Common myeloid progenitor, CD34-positive (primary cell): ENCODE results near the gene HOXC4.

ENCODE experiments used
- CTCF ChIA-PET: fragments of 350-600 bp; sonication (Branson Sonifier 250); formaldehyde crosslinking; loops from one replicate; lab custom pipeline; 2021; ENCODE audit warnings: antibody characterized with exemption; lab: Charles Lee
- POLR2A ChIA-PET: fragments of 350-600 bp; sonication (Branson Sonifier 250); formaldehyde crosslinking; loops from one replicate; lab custom pipeline; 2021; ENCODE audit warnings: antibody characterized with exemption; lab: Charles Lee
- DNase-seq, 3 donors: peaks; one replicate each; pipeline versions ENCODE4 v3.0.0 to v3.0.0-alpha.2; 2013
- H3K27ac ChIP-seq, 2 experiments: 1 replicate in 1 of 2; 2 replicates in 1 of 2; pipeline ENCODE4 v1.7.0; 2013; ENCODE audit warnings: inconsistent platforms in 2 of 2, low read length in 2 of 2, mild to moderate bottlenecking in 2 of 2, low read depth in 1 of 2, moderate library complexity in 1 of 2; ENCODE audit not compliant: severe bottlenecking in 2 of 2, insufficient read depth in 1 of 2, poor library complexity in 1 of 2
- H3K27me3 ChIP-seq, 5 experiments: replicated peaks in 2 of 5; 1 replicate in 3 of 5; 2 replicates in 2 of 5; pipeline versions ENCODE4 v1.6.1 to v1.7.0; 2013; ENCODE audit warnings: low read length in 4 of 5, mild to moderate bottlenecking in 2 of 5, moderate library complexity in 2 of 5, inconsistent platforms in 1 of 5; ENCODE audit not compliant: insufficient read depth in 5 of 5, control insufficient read depth in 4 of 5
- H3K36me3 ChIP-seq, 4 experiments: 1 replicate in 2 of 4; 2 replicates in 2 of 4; pipeline versions ENCODE4 v1.6.1 to v1.7.0; 2013; ENCODE audit warnings: low read length in 3 of 4, control low read depth in 1 of 4, mild to moderate bottlenecking in 1 of 4; ENCODE audit not compliant: control insufficient read depth in 4 of 4, insufficient read depth in 4 of 4
- H3K4me1 ChIP-seq, 4 experiments: 1 replicate in 3 of 4; 2 replicates in 1 of 4; pipeline versions ENCODE4 v1.6.1 to v1.7.1; 2013; ENCODE audit warnings: low read length in 3 of 4, mild to moderate bottlenecking in 3 of 4, control low read depth in 1 of 4, inconsistent platforms in 1 of 4, moderate library complexity in 1 of 4; ENCODE audit not compliant: control insufficient read depth in 4 of 4, insufficient read depth in 4 of 4; ENCODE audit errors: control extremely low read depth in 1 of 4
- H3K4me3 ChIP-seq, 7 experiments: 1 replicate in 4 of 7; 2 replicates in 3 of 7; pipeline versions ENCODE4 v1.5.1 to v1.7.0; 2013; ENCODE audit warnings: mild to moderate bottlenecking in 7 of 7, low read length in 6 of 7, moderate library complexity in 6 of 7, inconsistent platforms in 2 of 7, low read depth in 2 of 7, control low read depth in 1 of 7; ENCODE audit not compliant: insufficient read depth in 4 of 7, control insufficient read depth in 1 of 7; ENCODE audit errors: extremely low read depth in 1 of 7
- H3K9me3 ChIP-seq, 5 experiments: 1 replicate in 4 of 5; 2 replicates in 1 of 5; pipeline versions ENCODE4 v1.6.1 to v1.7.1; 2013; ENCODE audit warnings: low read length in 4 of 5, mild to moderate bottlenecking in 2 of 5, inconsistent platforms in 1 of 5, low read depth in 1 of 5, moderate library complexity in 1 of 5; ENCODE audit not compliant: control insufficient read depth in 4 of 5, insufficient read depth in 2 of 5; ENCODE audit errors: control extremely low read depth in 1 of 5
- WGBS: methylation state at CpG from one replicate; pipeline ENCODE4 v1.1.5; 2013; ENCODE audit not compliant: insufficient coverage; 5-methylcytosine and 5-hydroxymethylcytosine counted together

The HOXC4 gene

DNA sequence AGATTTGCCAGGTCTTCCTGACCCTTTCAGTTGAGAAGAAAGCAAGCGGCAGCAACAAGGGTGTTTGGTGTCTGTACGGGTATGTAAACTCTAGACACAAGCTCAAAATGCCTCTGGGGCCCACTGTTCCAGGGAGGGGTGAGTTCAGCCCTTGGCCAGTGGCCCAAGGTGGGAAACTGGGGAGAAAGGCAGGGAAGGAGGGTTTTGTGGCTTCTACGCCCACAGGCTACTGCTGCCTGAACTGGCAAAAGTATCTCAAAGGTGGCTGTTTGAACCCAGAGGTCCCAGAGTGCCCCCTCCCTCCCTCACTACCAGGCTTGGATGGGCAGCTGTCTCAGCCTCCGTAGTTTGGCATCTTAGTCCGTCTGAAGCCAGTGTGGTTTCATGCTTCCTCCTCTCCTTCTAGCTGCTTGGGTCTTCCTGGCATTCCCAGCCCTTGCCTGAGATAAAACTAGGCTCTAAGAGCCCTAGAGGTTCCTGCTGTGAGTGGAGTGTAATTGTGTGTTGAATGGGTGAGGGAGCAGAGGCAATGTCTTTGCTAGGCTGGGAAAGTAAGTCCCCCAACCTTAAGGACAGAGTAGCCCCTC lies 15.3 kb upstream of the HOXC4 start:
- Histone ChIP-seq H3K36me3 (no peaks in the 10 kb centered on the region), H3K4me3 (no peak overlapping the region), H3K27me3 (peaks cover 29 to 100% (median 65%) of the 10 kb centered on the region in 5 experiments), H3K4me1 (peaks cover 0 to 14% (median 8%) of the 10 kb centered on the region in 4 experiments), H3K27ac (no peak overlapping the region), H3K9me3 (peaks cover 0 to 7% (median 0%) of the 10 kb centered on the region in 5 experiments)
- WGBS: 80% methylated on average over 5 of the region's 5 CpGs
- CTCF ChIA-PET: interaction anchor here (0.8 to 2.4 kb wide), 7 partner anchors 16 to 163 kb away, joined by 3 to 8 read pairs (median 3); no protein-coding TSS in a partner anchor
- POLR2A ChIA-PET: interaction anchor here (0.5 kb wide), 1 partner anchor 59 kb away, joined by 3 read pairs; no protein-coding TSS in a partner anchor
- DNase-seq: no peak

DNA sequence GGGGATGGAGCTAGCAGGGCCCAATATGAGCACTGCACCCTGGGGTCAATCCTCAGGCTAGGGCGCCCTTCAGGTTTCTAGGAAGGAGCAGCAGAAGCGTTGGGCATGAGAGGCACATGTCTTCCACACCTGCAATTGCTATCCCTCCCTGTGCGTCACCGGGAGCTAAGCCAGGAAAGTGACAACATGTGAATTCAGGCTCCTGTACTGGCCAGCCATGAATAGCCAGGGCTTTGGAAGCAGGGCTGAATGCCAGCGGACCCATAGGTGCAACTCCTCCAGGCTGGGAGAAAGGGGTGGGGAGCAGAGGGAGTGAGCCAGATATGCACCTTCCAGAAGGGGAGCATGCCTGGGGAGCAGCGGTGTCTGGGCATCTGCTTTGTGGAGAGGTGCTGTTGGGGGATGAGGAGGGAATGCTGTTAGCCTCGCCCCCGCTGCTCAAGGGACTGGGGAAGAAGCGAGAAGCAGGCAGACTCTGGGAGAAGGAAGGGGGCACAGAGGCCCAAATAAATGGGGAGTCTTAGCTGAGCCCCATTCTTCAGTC lies 14.7 kb upstream of the HOXC4 start:
- no peaks in the 10 kb centered on the region for H3K36me3 ChIP-seq
- no peak overlapping the region for H3K27ac ChIP-seq
- peaks cover 0 to 4% (median 0%) of the 10 kb centered on the region in 5 experiments for H3K9me3 ChIP-seq
- peaks cover 0 to 10% (median 5%) of the 10 kb centered on the region in 4 experiments for H3K4me1 ChIP-seq
- no peak overlapping the region for H3K4me3 ChIP-seq
- peaks cover 29 to 100% (median 65%) of the 10 kb centered on the region in 5 experiments for H3K27me3 ChIP-seq
- DNase-seq: no peak
- CTCF ChIA-PET: interaction anchor here (1.2 to 1.8 kb wide), 4 partner anchors 17 to 79 kb away, joined by 3 to 6 read pairs (median 3); no protein-coding TSS in a partner anchor
- WGBS: 81% methylated on average over 9 of the region's 9 CpGs
- POLR2A ChIA-PET: interaction anchor here (0.5 kb wide), 1 partner anchor 60 kb away, joined by 3 read pairs; no protein-coding TSS in a partner anchor

DNA sequence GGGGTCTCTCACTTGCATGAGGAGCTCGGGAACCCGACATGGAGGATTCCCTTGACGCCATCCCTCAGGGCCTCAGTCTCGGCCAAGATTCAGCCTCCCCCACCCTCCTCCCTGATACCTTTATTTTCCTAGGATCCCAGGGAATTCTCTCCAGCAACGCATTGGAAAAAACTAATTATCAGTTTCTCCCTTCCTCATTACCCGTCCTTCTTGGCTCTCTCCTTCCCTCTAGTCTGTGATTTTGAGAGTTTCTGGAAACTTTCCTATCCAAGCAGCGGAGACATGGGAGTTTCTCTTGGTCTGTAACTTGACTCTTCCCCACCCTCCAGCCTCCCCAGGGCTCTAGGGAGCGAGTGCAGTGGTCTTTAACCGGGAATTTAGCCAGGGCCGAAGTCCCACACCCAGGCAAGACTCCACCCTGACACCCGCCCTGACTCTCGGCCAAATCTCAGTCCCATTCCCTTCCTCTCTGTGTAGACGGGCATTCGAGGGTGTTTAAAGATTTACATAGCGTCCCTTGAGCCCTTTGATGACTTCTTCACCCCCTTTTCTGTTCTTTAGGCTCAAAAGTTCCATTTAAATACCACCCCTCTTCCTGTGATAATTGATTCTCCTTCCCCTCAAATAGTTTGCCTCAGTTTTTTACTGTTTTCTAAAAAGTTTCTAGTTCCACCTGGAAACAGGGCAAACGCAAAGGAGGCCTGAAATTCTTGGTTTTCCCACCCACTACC lies 14.1 kb upstream of the HOXC4 start:
- Histone ChIP-seq H3K36me3 (no peaks in the 10 kb centered on the region), H3K4me3 (no peak overlapping the region), H3K27ac (no peak overlapping the region), H3K9me3 (peaks cover 0 to 4% (median 0%) of the 10 kb centered on the region in 5 experiments), H3K27me3 (peaks cover 29 to 100% (median 62%) of the 10 kb centered on the region in 5 experiments), H3K4me1 (peaks cover 0 to 3% (median under 1%) of the 10 kb centered on the region in 4 experiments)
- POLR2A ChIA-PET: no interaction called here
- DNase-seq: no peak
- CTCF ChIA-PET: interaction anchor here (1.2 to 1.8 kb wide), 3 partner anchors 18 to 33 kb away, joined by 3 to 6 read pairs (median 3); no protein-coding TSS in a partner anchor
- WGBS: 51% methylated on average over 15 of the region's 16 CpGs

DNA sequence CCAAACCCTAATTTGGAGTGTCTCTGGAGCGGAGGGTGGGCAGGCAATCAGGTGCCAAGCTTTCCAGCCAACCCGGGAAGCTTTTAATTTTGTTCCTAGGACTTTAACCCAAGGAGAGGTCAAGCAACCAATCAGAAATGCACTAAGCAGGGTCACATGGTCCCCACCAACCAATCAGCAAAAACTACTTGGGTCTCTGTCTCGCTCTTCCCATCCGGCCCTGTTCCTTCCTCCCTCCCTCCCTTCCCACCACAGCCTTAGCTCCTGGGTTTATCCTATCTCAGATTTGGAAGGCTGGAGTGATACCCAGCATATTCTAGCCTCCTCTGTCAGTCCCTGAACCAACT lies 13.5 kb upstream of the HOXC4 start:
- no peaks in the 10 kb centered on the region for H3K4me1 ChIP-seq
- ChIA-PET CTCF (interaction anchor here (1.2 to 1.6 kb wide), 3 partner anchors 35 to 161 kb away, joined by 4 to 5 read pairs (median 5); partner anchors contain the start of gene SMUG1), POLR2A (no interaction called here)
- no peak for DNase-seq
- no peaks in the 10 kb centered on the region for H3K36me3 ChIP-seq
- peaks cover 32 to 100% (median 63%) of the 10 kb centered on the region in 5 experiments for H3K27me3 ChIP-seq
- 80% methylated on average over 2 of the region's 4 CpGs for WGBS
- peaks cover 0 to 4% (median 0%) of the 10 kb centered on the region in 5 experiments for H3K9me3 ChIP-seq
- H3K27ac ChIP-seq: no peak overlapping the region
- no peak overlapping the region for H3K4me3 ChIP-seq

DNA sequence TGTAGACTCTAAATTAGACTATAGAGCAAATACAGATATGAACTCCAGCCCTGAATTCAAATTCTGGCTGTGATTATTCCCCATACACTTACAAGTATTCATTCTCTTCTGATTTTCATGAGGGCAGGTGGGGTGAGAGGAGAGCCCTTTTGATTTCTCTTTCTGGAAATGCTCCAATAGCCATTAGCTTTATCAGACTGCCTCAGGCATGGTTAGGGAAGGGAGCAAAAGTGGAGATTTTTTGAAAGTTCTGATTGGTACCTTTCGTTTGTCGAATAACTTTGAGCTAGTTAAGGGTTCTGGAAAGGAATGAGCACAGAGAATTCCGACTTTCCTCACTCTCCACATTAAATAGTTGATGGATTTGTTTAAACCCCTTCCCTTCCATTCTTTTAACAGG lies 13.0 kb upstream of the HOXC4 start:
- H3K27me3 ChIP-seq: peaks cover 37 to 100% (median 61%) of the 10 kb centered on the region in 5 experiments
- DNase-seq: no peak
- no peaks in the 10 kb centered on the region for H3K36me3 ChIP-seq
- CTCF ChIA-PET: interaction anchor here (0.8 to 1.7 kb wide), 8 partner anchors 8 to 167 kb away, joined by 3 to 11 read pairs (median 5); partner anchors contain the start of genes HOXC4, HOXC5 and SMUG1
- H3K27ac ChIP-seq: no peak overlapping the region
- peaks cover 0 to 4% (median 0%) of the 10 kb centered on the region in 5 experiments for H3K9me3 ChIP-seq
- POLR2A ChIA-PET: no interaction called here
- WGBS: no CpG with 5 or more reads among the region's 3 CpGs
- no peaks in the 10 kb centered on the region for H3K4me1 ChIP-seq
- H3K4me3 ChIP-seq: no peak overlapping the region

DNA sequence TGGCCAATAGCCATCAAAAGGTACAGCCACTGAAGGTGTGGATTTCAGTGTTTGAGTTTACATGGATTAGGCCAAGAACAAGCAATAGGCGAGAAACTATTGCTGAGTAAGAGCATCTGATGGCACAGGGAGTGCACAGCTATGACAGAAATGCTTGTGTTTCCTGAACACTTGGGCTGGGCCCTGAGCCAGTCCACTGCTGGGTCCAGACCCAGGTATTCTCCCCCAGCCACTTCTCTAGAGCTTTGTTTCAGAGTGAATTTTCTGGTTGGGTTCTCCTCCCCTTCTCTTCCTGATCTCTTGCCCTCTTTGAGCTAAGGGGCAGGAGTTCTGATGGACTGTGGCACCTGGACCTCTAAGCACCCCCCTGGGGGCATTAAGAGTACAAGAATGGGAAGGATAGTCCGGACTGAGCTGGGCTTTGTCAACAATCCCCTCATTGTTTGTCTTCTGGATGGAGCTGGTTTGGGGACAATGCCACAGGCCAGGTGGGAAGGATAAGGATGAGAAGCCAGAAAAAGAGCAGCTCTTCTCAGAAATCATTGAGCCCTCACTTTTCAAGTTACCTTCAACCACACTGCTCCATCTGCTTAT lies 12.4 kb upstream of the HOXC4 start:
- no peaks in the 10 kb centered on the region for H3K4me1 ChIP-seq
- peaks cover 41 to 100% (median 63%) of the 10 kb centered on the region in 5 experiments for H3K27me3 ChIP-seq
- POLR2A ChIA-PET: no interaction called here

More for the DNA sequence above, 12.4 kb upstream of the HOXC4 start:
- Histone ChIP-seq H3K4me3 (no peak overlapping the region), H3K9me3 (peaks cover 0 to 4% (median 0%) of the 10 kb centered on the region in 5 experiments), H3K36me3 (no peaks in the 10 kb centered on the region), H3K27ac (no peak overlapping the region)
- no peak for DNase-seq
- CTCF ChIA-PET: interaction anchor here (0.8 to 1.7 kb wide), 8 partner anchors 9 to 167 kb away, joined by 3 to 11 read pairs (median 5); partner anchors contain the start of genes HOXC4, HOXC5 and SMUG1
- WGBS: 67% methylated on average over 2 of the region's 2 CpGs
